Body of pancreas (tissue), 4 donors: ENCODE results near the gene HKDC1. TPM values are rescaled to one million over a fixed set of nuclear protein-coding genes. Genes with fewer than 3 reads are reported as not detected.

Experiments used
- ATAC-seq: fragments of 150-250 bp; one replicate; pipeline ENCODE4 v1.9.1; 2016
- DNase-seq, 4 donors: peaks; one replicate each; pipeline ENCODE4 v3.0.0-alpha.2; 2019
- H3K27ac ChIP-seq, 4 donors: fragments of 200-600 bp; sonication (generic); 1 replicate in 3 of 4; 2 replicates in 1 of 4; pipeline versions ENCODE4 v1.5.1 to v1.6.1; 2016 to 2019; ENCODE audit warnings: mild to moderate bottlenecking in 1 of 4, mixed read lengths in 1 of 4, moderate library complexity in 1 of 4
- H3K27me3 ChIP-seq, 2 donors: fragments of 200-600 bp; sonication (generic); one replicate each; pipeline ENCODE4 v1.6.0; 2016; ENCODE audit warnings: mild to moderate bottlenecking in 1 of 2
- H3K36me3 ChIP-seq, 2 donors: fragments of 200-600 bp; sonication (generic); replicated peaks in 1 of 2; 2 replicates each; pipeline ENCODE4 v1.5.1; 2016; ENCODE audit warnings: low read depth in 2 of 2; ENCODE audit not compliant: insufficient read depth in 1 of 2
- H3K4me1 ChIP-seq: fragments of 200-600 bp; sonication (generic); one replicate; pipeline ENCODE4 v1.6.0; 2016
- H3K4me3 ChIP-seq, 2 donors: fragments of 200-600 bp; sonication (generic); 1 replicate in 1 of 2; 2 replicates in 1 of 2; pipeline ENCODE4 v1.5.1; 2016 to 2019
- H3K9me3 ChIP-seq, 3 donors: fragments of 200-600 bp; sonication (generic); 1 replicate in 2 of 3; 2 replicates in 1 of 3; pipeline ENCODE4 v1.5.1; 2016
- CTCF ChIP-seq, 7 experiments: fragments of 450-650 bp in 4 of 7; fragments of 200-600 bp in 3 of 7; sonication (generic) in 3 of 7; IDR thresholded peaks; one replicate each; pipeline ENCODE4 v1.5.1; 2016 to 2019; ENCODE audit warnings: antibody characterized with exemption in 7 of 7
- POLR2A ChIP-seq, 3 donors: fragments of 450-650 bp; IDR thresholded peaks; one replicate each; pipeline ENCODE4 v1.6.1; 2016; ENCODE audit warnings: antibody characterized with exemption in 3 of 3, mild to moderate bottlenecking in 2 of 3
- WGBS, 2 donors: methylation state at CpG; one replicate each; pipeline ENCODE4 v1.1.5; 2017; 5-methylcytosine and 5-hydroxymethylcytosine counted together
- intact Hi-C: fragments of 100-400 bp; cut with DNase I; formaldehyde crosslinking; loops from one replicate; pipeline ENCODE4 v1.15.1; 2023
- total RNA-seq, 2 donors: library from RNA; depleted of rRNA; stranded (reverse); fragments of >200 nt; gene quantifications; one replicate each; pipeline ENCODE4 v1.1.0, GENCODE V29; 2016

HKDC1 gene
- total RNA-seq, 2 donors from 2014 or later = 6.7 to 13.5 TPM

GRCh38 chr10:69186524-69186923, 33.6 kb upstream of the HKDC1 start:
- TF ChIP-seq POLR2A (IDR thresholded peaks at IDR 0.05) = no peak
- TF ChIP-seq CTCF (IDR thresholded peaks at IDR 0.05) = no peak
- 84 to 89% methylated on average over 1 of the region's 1 CpG for WGBS, 2 donors
- Histone ChIP-seq H3K27ac (no peak overlapping the region), H3K36me3 (peaks cover 11 to 24% of the 10 kb centered on the region in 2 donors), H3K4me1 (peaks cover 7% of the 10 kb centered on the region), H3K9me3 (no peaks in the 10 kb centered on the region), H3K4me3 (no peak overlapping the region), H3K27me3 (no peaks in the 10 kb centered on the region)
- intact Hi-C loops = no loop called here
- no peak for DNase-seq
- ATAC-seq = no peak

DNA sequence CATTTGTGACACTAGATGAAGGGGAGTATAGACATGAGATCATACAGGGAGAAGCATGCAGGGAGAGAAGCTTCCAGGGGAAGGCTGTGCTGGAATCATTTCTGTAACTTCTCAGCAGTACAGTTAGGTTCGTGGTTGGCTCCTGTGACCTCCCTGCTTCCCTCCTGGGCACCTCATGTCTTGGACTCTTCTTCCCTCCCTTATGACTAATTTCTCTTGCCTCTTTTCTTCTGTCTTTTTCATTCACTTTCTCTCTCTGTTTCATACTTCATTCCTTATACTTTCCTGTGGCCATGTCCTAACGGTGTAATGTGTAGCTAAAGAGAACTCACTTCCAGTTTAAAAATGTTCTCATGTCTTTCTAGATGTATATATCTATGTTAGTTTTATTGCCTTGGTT, 19.1 kb upstream of the HKDC1 start:
- 77 to 83% methylated on average over 2 of the region's 2 CpGs for WGBS, 2 donors
- Histone ChIP-seq H3K4me3 (no peak overlapping the region), H3K27me3 (no peaks in the 10 kb centered on the region), H3K27ac (no peak overlapping the region), H3K36me3 (peaks cover 0 to 34% of the 10 kb centered on the region in 2 donors), H3K9me3 (no peaks in the 10 kb centered on the region), H3K4me1 (no peaks in the 10 kb centered on the region)
- TF ChIP-seq CTCF (IDR thresholded peaks at IDR 0.05) (no peak), POLR2A (IDR thresholded peaks at IDR 0.05) (no peak)
- DNase-seq (no peak), ATAC-seq (no peak)
- intact Hi-C loops = no loop called here

DNA sequence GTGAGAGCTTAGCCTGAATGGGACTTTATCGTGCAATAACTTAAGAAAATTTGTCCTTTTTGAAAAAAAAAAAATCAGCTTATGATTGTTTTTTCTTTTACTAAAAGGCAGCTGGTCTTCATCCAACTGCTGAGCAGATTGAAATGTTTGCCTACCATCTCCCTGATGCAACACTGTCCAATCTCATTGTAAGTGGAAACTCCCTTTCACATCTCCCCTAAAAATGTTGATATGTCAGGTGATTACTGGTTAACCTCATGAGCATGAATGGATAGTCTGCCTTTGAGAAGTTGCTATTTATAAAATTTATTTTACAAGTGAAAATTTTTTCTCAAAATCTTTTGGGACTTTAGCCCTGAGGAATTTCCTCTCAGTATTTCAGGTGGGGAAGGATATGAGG, 17.8 kb upstream of the HKDC1 start:
- Histone ChIP-seq H3K4me3 (no peak overlapping the region), H3K27me3 (no peaks in the 10 kb centered on the region), H3K4me1 (no peaks in the 10 kb centered on the region), H3K36me3 (peaks cover 0 to 32% of the 10 kb centered on the region in 2 donors), H3K27ac (no peak overlapping the region), H3K9me3 (no peaks in the 10 kb centered on the region)
- 86 to 90% methylated on average over 1 of the region's 1 CpG for WGBS, 2 donors
- no peak for TF ChIP-seq POLR2A (IDR thresholded peaks at IDR 0.05)
- ATAC-seq (no peak), DNase-seq (no peak)
- intact Hi-C loops = no loop called here

DNA sequence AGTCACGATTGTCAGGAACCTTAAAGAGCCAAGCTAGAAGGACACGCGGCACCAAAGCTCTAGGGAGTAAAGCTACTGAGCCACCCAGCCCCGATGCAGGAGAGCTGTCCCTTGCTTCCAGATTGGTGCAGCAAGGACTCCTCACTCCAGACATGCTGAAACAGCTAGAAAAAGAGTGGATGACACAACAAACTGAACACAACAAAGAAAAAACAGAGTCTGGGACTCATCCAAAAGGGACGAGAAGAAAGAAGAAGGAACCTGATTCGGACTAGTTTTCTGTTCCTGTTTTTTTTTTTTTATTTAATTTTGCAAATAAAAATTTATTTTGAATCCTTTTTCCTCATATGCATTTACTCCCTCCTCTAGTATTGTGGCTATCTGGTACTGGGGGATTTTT, 11.4 kb upstream of the HKDC1 start:
- 80 to 92% methylated on average over 6 of the region's 6 CpGs for WGBS, 2 donors
- Histone ChIP-seq H3K27me3 (no peaks in the 10 kb centered on the region), H3K4me1 (no peaks in the 10 kb centered on the region), H3K9me3 (no peaks in the 10 kb centered on the region), H3K4me3 (no peak overlapping the region), H3K36me3 (peaks cover 9 to 26% of the 10 kb centered on the region in 2 donors), H3K27ac (no peak overlapping the region)
- DNase-seq (no peak), ATAC-seq (no peak)
- TF ChIP-seq POLR2A (IDR thresholded peaks at IDR 0.05) (no peak), CTCF (IDR thresholded peaks at IDR 0.05) (no peak)
- intact Hi-C loops = no loop called here

DNA sequence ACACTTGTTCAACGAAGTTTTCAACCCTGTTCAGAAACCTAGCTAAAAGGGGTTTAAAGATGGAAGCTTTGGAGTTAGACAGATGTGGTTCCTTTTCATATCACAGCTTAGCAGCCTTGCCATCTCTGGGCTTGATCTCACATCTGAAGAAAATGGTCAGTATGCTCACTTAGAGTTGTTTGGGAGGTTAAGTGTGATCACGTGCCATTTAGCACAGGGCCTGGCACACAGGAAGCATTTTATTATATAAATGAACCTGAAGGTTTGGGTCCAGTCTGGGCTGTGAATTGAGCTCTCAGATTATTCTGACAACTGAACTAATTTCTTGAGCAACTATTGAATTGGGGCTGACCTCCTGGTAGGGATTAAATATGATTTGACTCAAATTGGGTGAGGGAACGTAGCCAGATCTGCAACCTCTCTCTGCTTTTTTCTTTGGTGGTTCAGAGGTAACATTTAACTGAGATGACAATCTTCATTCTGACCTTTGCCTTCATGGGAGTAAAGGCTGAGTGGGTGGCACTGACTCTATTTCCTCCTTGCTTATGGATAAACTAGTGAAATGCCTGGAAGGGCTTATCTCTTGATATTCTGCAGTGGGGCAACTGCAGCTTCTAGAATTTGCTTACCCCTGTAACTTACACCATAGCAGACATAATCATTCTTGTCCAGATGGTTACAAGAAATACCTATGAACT, 10.2 kb upstream of the HKDC1 start:
- H3K4me3 ChIP-seq = no peak overlapping the region
- no peaks in the 10 kb centered on the region for H3K27me3 ChIP-seq
- H3K4me1 ChIP-seq = no peaks in the 10 kb centered on the region
- no peak overlapping the region for H3K27ac ChIP-seq
- intact Hi-C loops = no loop called here
- no peaks in the 10 kb centered on the region for H3K9me3 ChIP-seq
- TF ChIP-seq CTCF (IDR thresholded peaks at IDR 0.05) (no peak), POLR2A (IDR thresholded peaks at IDR 0.05) (no peak)
- DNase-seq = no peak
- ATAC-seq = no peak
- 68 to 75% methylated on average over 3 of the region's 3 CpGs for WGBS, 2 donors
- peaks cover 9 to 18% of the 10 kb centered on the region in 2 donors for H3K36me3 ChIP-seq
